ENCODE results near the gene RTN4IP1.

RTN4IP1 gene

DNA sequence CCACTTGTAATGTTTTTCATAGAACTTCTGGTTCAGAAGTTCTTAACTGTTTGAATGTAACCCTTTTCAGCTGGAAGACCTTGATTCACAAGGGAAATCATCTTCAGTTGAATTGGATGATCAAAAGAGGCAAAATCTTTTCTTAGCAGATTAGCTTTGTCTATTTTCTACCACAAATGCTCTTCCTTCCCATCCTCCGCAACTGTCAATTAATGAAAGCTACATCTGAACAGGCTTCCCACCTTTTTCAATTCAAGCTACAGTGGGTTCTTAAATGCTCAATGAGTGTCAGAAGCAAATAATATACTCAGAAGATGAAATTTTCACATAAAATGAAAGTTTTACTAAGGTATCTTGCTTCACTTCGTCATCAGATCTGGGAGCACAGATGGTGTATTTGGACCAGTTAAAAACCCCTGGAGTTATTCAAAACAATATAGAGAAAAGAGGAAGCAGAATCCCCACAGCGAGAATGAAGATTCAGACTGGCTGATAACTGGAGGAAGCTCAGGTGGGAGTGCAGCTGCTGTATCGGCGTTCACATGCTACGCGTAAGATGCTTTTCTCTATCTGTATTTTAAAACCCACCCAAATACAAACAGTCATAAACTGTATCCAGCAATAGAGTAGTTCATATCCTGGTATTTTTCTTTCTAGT, 19.5 kb upstream of the RTN4IP1 start:
- H3K27me3 ChIP-seq (ENCODE audit: control insufficient read depth, insufficient read depth, low read length, poor library complexity, severe bottlenecking): no peaks in the 10 kb centered on the region
- no peaks in the 10 kb centered on the region for H3K4me1 ChIP-seq (ENCODE audit: control insufficient read depth, insufficient read depth, low read length)
- 92 to 94% methylated on average over 7 of the region's 7 CpGs for WGBS, 2 experiments
- no peak overlapping the region for H3K4me3 ChIP-seq (ENCODE audit: insufficient read depth, low read depth, low read length)
- peaks cover 8% of the 10 kb centered on the region for H3K36me3 ChIP-seq (ENCODE audit: control insufficient read depth, insufficient read depth, low read length)
- no peak overlapping the region for H3K27ac ChIP-seq (ENCODE audit: insufficient read depth, low read depth, low read length, poor library complexity, severe bottlenecking)
- no peaks in the 10 kb centered on the region for H3K9me3 ChIP-seq (ENCODE audit: control insufficient read depth, low read length)

DNA sequence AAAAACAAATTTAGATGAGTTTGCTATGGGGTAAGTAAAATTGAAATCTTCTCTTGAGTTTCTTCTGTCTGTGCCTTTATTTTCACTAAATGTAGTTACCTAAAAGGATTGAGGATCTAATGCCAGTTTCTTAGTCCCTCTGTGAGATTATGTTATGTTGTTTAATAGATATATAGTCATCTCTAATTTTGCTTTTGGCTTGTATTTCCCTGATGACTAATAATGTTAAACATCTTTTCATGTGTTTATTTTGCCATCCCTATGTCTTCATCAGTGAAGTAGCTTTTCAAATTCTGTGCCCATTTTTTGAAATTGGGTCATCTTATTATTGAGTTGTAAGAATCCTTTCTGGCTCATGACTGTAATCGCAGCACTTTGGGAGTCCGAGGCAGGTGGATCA, 13.8 kb upstream of the RTN4IP1 start:
- H3K9me3 ChIP-seq (ENCODE audit: control insufficient read depth, low read length): no peaks in the 10 kb centered on the region
- no peaks in the 10 kb centered on the region for H3K27me3 ChIP-seq (ENCODE audit: control insufficient read depth, insufficient read depth, low read length, poor library complexity, severe bottlenecking)
- H3K4me1 ChIP-seq (ENCODE audit: control insufficient read depth, insufficient read depth, low read length): no peaks in the 10 kb centered on the region
- no peak overlapping the region for H3K27ac ChIP-seq (ENCODE audit: insufficient read depth, low read depth, low read length, poor library complexity, severe bottlenecking)
- peaks cover 5% of the 10 kb centered on the region for H3K36me3 ChIP-seq (ENCODE audit: control insufficient read depth, insufficient read depth, low read length)
- no peak overlapping the region for H3K4me3 ChIP-seq (ENCODE audit: insufficient read depth, low read depth, low read length)
- 90 to 100% methylated on average over 2 of the region's 2 CpGs for WGBS, 2 experiments

DNA sequence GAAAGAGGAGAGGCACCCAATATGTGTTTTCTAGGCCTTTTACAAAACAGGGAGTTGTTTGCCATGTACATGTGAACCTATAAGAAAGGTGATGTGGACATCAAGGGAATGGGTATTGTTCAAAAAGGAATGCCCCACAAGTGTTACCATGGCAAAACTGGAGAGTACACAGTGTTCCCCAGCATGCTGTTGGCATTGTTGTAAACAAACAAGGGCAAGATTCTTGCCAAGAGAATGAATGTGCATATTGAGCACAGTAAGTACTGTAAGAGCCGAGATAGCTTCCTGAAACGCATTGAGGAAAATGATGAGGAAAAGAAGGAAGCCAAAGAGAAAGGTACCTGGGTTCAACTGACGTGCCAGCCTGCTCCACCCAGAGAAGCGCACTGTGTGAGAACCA, 13.2 kb upstream of the RTN4IP1 start:
- Histone ChIP-seq H3K27ac (ENCODE audit: insufficient read depth, low read depth, low read length, poor library complexity, severe bottlenecking) (no peak overlapping the region), H3K36me3 (ENCODE audit: control insufficient read depth, insufficient read depth, low read length) (peaks cover 5% of the 10 kb centered on the region), H3K4me1 (ENCODE audit: control insufficient read depth, insufficient read depth, low read length) (no peaks in the 10 kb centered on the region), H3K27me3 (ENCODE audit: control insufficient read depth, insufficient read depth, low read length, poor library complexity, severe bottlenecking) (no peaks in the 10 kb centered on the region), H3K4me3 (ENCODE audit: insufficient read depth, low read depth, low read length) (no peak overlapping the region), H3K9me3 (ENCODE audit: control insufficient read depth, low read length) (no peaks in the 10 kb centered on the region)
- WGBS, 2 experiments: 95% methylated on average over 4 of the region's 4 CpGs

DNA sequence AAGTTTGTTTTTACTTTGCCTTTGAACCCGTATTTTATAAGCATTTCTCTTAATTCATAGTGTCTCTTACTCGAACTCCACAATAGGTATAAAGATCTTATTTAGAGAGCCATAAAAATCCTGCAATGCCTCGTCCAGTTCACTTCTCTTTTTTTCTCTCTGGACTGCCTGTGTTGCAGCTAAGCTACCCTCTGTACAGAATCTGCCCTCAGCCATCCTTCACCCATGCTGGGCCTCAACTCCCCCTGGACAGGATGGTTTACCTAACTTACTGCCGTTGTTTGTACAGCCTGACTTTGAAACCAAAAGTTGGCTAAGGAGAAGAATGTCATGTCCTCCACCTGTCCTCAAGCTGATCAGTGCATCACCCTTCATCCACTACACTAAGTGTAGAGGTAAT, 10.5 kb upstream of the RTN4IP1 start:
- Histone ChIP-seq H3K4me1 (ENCODE audit: control insufficient read depth, insufficient read depth, low read length) (no peaks in the 10 kb centered on the region), H3K27ac (ENCODE audit: insufficient read depth, low read depth, low read length, poor library complexity, severe bottlenecking) (no peak overlapping the region), H3K4me3 (ENCODE audit: insufficient read depth, low read depth, low read length) (no peak overlapping the region), H3K36me3 (ENCODE audit: control insufficient read depth, insufficient read depth, low read length) (no peaks in the 10 kb centered on the region), H3K9me3 (ENCODE audit: control insufficient read depth, low read length) (no peaks in the 10 kb centered on the region), H3K27me3 (ENCODE audit: control insufficient read depth, insufficient read depth, low read length, poor library complexity, severe bottlenecking) (no peaks in the 10 kb centered on the region)
- 89 to 93% methylated on average over 4 of the region's 4 CpGs for WGBS, 2 experiments

DNA sequence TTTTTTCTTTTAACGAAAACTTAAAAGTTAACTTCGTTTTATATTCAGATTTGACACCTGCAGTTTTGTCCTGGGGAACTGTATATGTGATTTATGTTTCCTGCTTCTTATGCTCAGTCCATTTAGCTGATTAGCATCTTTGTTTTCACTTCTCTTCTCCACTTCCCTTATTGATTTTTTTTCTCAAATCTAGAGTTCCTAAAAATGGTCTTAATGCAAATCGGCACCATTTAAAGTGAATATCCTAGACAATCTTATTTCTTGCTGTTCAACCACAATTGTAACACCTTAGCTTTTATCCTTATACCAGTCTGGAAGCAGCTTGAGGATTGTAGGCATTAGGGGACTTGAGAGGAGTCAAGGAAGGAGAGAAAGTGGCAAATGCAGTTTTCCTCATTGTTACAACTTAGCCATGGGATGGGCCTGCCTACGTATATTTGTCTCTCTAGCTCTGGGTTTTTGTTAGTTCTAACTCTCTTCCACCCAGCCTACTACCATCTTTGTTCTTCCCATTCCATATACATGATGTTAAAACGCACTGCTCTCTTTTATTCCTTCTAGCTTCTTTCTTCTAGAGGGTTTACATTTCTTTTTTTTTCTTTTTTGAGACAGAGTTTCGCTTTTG, 8.5 kb upstream of the RTN4IP1 start:
- 77 to 84% methylated on average over 5 to 6 of the region's 6 CpGs for WGBS, 2 experiments
- H3K36me3 ChIP-seq (ENCODE audit: control insufficient read depth, insufficient read depth, low read length): no peaks in the 10 kb centered on the region
- no peaks in the 10 kb centered on the region for H3K4me1 ChIP-seq (ENCODE audit: control insufficient read depth, insufficient read depth, low read length)
- H3K27ac ChIP-seq (ENCODE audit: insufficient read depth, low read depth, low read length, poor library complexity, severe bottlenecking): no peak overlapping the region
- no peaks in the 10 kb centered on the region for H3K9me3 ChIP-seq (ENCODE audit: control insufficient read depth, low read length)
- H3K27me3 ChIP-seq (ENCODE audit: control insufficient read depth, insufficient read depth, low read length, poor library complexity, severe bottlenecking): no peaks in the 10 kb centered on the region
- H3K4me3 ChIP-seq (ENCODE audit: insufficient read depth, low read depth, low read length): no peak overlapping the region

DNA sequence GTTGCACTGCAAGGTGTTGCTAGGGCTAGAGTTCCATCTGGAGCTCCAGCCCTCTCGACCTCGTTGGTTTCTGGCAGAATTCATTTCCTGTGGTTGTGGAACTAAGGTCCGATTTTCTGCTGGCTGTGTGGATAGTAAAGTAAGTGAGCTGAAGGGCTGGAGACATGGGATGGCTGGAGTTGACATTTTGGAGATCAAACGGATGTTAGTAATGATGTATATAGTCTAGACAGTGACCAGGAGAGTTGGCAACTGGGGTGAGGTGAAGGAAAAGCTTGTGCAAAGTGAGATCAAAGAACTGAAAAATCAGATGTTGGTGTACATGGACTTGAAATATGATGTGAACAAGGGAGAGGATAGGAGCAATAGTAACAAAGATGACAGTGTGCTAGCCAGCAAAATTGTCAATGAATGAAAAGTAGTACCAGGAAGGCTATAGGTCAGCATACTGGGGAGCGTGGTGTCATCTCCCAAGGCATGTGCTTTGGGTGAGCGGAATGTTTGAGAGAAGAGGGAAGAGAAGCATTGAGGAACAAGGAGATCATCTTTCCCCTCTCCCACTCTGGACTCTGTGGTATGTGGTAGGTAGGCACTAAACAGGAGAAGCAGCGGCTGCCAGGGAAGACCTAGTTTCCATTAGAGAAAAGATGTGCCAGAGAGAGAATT, 7.9 kb upstream of the RTN4IP1 start:
- no peak overlapping the region for H3K4me3 ChIP-seq (ENCODE audit: insufficient read depth, low read depth, low read length)
- no peaks in the 10 kb centered on the region for H3K27me3 ChIP-seq (ENCODE audit: control insufficient read depth, insufficient read depth, low read length, poor library complexity, severe bottlenecking)
- no peaks in the 10 kb centered on the region for H3K36me3 ChIP-seq (ENCODE audit: control insufficient read depth, insufficient read depth, low read length)
- 91 to 94% methylated on average over 6 to 7 of the region's 7 CpGs for WGBS, 2 experiments
- no peaks in the 10 kb centered on the region for H3K9me3 ChIP-seq (ENCODE audit: control insufficient read depth, low read length)
- no peaks in the 10 kb centered on the region for H3K4me1 ChIP-seq (ENCODE audit: control insufficient read depth, insufficient read depth, low read length)
- H3K27ac ChIP-seq (ENCODE audit: insufficient read depth, low read depth, low read length, poor library complexity, severe bottlenecking): no peak overlapping the region

DNA sequence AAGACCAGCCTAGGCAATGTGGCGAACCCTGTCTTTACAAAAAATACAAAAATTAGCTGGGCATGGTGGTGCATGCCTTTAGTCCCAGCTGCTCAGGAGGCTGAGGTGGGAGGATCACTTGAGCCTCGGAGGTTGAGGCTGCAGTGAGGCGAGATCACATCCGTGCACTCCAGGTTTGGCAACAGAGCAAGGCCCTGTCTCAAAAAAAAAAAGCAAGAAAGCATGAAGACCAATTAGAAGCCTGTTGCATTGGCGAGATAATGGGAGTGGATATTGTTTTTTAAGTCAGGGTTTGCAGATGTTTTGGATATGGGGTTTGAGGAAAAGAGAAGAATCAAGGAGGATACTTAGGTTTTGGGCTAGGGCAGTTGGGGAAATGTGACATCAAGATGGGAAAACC, 5.3 kb upstream of the RTN4IP1 start:
- no peak overlapping the region for H3K27ac ChIP-seq (ENCODE audit: insufficient read depth, low read depth, low read length, poor library complexity, severe bottlenecking)
- WGBS, 2 experiments: 96 to 97% methylated on average over 5 of the region's 5 CpGs
- no peak overlapping the region for H3K4me3 ChIP-seq (ENCODE audit: insufficient read depth, low read depth, low read length)
- no peaks in the 10 kb centered on the region for H3K9me3 ChIP-seq (ENCODE audit: control insufficient read depth, low read length)
- H3K4me1 ChIP-seq (ENCODE audit: control insufficient read depth, insufficient read depth, low read length): no peaks in the 10 kb centered on the region
- H3K36me3 ChIP-seq (ENCODE audit: control insufficient read depth, insufficient read depth, low read length): no peaks in the 10 kb centered on the region
- no peaks in the 10 kb centered on the region for H3K27me3 ChIP-seq (ENCODE audit: control insufficient read depth, insufficient read depth, low read length, poor library complexity, severe bottlenecking)

DNA sequence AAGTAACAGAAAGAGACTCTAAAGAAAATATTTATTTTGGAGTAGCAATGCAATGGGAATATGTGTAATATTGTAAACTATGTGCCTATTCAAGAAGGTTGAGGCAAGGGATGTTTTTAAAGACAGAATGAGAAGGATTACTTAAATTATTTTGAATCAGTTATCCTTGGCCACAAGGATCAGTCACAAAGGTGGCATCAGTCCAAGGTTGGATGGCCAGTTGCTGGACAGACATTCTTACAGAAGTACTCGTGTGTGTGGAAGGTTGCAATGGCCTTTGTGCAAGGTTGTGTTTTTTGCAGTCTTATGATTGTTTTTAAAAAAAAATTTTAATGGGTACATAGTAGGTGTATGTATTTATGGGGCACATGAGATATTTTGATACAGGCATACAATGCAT, 2.0 kb upstream of the RTN4IP1 start:
- Histone ChIP-seq H3K4me3 (ENCODE audit: insufficient read depth, low read depth, low read length) (no peak overlapping the region), H3K36me3 (ENCODE audit: control insufficient read depth, insufficient read depth, low read length) (no peaks in the 10 kb centered on the region), H3K4me1 (ENCODE audit: control insufficient read depth, insufficient read depth, low read length) (no peaks in the 10 kb centered on the region), H3K27ac (ENCODE audit: insufficient read depth, low read depth, low read length, poor library complexity, severe bottlenecking) (no peak overlapping the region), H3K9me3 (ENCODE audit: control insufficient read depth, low read length) (no peaks in the 10 kb centered on the region), H3K27me3 (ENCODE audit: control insufficient read depth, insufficient read depth, low read length, poor library complexity, severe bottlenecking) (no peaks in the 10 kb centered on the region)
- 98 to 100% methylated on average over 1 of the region's 1 CpG for WGBS, 2 experiments

DNA sequence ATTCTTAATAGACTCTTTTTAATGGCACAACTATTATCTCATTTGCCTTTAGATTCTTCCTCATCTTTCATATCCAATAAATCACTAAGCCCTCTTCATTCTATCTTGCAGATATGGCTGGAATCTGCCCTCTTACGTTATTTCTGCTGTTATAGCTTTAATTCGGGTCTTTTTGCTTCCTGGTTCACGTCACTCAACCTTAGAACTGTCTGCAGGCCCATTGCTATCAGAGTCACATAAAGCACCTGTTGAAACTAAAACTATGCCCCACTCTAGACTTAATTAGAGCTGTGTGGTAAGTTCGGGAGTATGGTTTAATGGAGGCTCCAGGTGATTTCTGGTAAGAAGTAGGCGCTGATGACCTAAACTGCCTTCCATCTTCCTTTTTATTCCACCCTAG, 1.1 kb upstream of the RTN4IP1 start:
- H3K36me3 ChIP-seq (ENCODE audit: control insufficient read depth, insufficient read depth, low read length): no peaks in the 10 kb centered on the region
- no peaks in the 10 kb centered on the region for H3K4me1 ChIP-seq (ENCODE audit: control insufficient read depth, insufficient read depth, low read length)
- WGBS, 2 experiments: 80 to 83% methylated on average over 5 of the region's 5 CpGs
- no peak overlapping the region for H3K27ac ChIP-seq (ENCODE audit: insufficient read depth, low read depth, low read length, poor library complexity, severe bottlenecking)
- H3K4me3 ChIP-seq (ENCODE audit: insufficient read depth, low read depth, low read length): peak overlapping the region; percentile 96
- no peaks in the 10 kb centered on the region for H3K27me3 ChIP-seq (ENCODE audit: control insufficient read depth, insufficient read depth, low read length, poor library complexity, severe bottlenecking)
- H3K9me3 ChIP-seq (ENCODE audit: control insufficient read depth, low read length): no peaks in the 10 kb centered on the region

DNA sequence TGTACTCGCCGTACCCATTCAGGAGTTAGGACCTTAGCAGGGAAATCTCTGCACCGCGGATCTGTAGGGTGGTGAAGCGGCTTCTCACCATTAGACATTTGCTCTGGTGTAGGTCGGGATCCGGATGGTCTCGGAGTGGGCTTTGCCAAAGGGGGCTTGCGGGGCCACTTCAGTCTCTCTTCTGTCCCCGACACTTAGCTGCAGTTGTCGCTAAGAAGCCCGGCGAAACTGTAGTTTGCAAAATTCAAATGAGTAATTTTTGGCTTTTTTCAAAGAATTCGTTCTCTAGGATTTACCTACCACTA, 513 bp upstream of the RTN4IP1 start:
- Histone ChIP-seq H3K27ac (ENCODE audit: insufficient read depth, low read depth, low read length, poor library complexity, severe bottlenecking) (peak overlapping the region; percentile 81), H3K9me3 (ENCODE audit: control insufficient read depth, low read length) (no peaks in the 10 kb centered on the region), H3K4me3 (ENCODE audit: insufficient read depth, low read depth, low read length) (peak overlapping the region; percentile 96), H3K36me3 (ENCODE audit: control insufficient read depth, insufficient read depth, low read length) (no peaks in the 10 kb centered on the region), H3K27me3 (ENCODE audit: control insufficient read depth, insufficient read depth, low read length, poor library complexity, severe bottlenecking) (no peaks in the 10 kb centered on the region), H3K4me1 (ENCODE audit: control insufficient read depth, insufficient read depth, low read length) (no peaks in the 10 kb centered on the region)
- WGBS, 2 experiments: 0 to 2% methylated on average over 14 of the region's 14 CpGs
